HEK293T (cell line): ENCODE data around the gene STRN3.

Source experiments
- ELF4 ChIP-seq: fragments of 450-650 bp; IDR thresholded peaks from 2 replicates; pipeline ENCODE4 v1.6.1; 2017; ENCODE audit warnings: antibody characterized with exemption
- FOXK2 ChIP-seq: fragments of 450-650 bp; IDR thresholded peaks from 2 replicates; pipeline ENCODE4 v1.6.1; 2016; ENCODE audit warnings: mild to moderate bottlenecking

- TF ChIP-seq ELF4 (no peak), FOXK2 (no peak)
Observed at GRCh38 chr14:30861200-30861599, 165.0 kb downstream of the STRN3 start.
